Stimulated activated CD4-positive, alpha-beta T cell treated with anti-CD3 and anti-CD28 coated beads, Interleukin-2, amount 100 ng/mL, for 48 hours (primary cell): Measurements from ENCODE around the gene ACOT13.
"Not testable (repeated sequence)": the region's sequence is repeated elsewhere in the genome, so short reads cannot be mapped to it uniquely, and the experiment has no call there.

ENCODE experiments used
- DNase-seq, 2 donors: peaks; one replicate each; pipeline ENCODE4 v3.0.0-alpha.2; 2020

Gene ACOT13

GRCh38 chr6:24663189-24663588, 3.7 kb upstream of the ACOT13 start:
- no peak for DNase-seq

GRCh38 chr6:24664046-24664987, 2.6 kb upstream of the ACOT13 start:
- no peak for DNase-seq

GRCh38 chr6:24666097-24666640, 708 bp upstream of the ACOT13 start:
- no peak for DNase-seq

GRCh38 chr6:24667378-24667803, 514 bp downstream of the ACOT13 start:
- no peak for DNase-seq

GRCh38 chr6:24668066-24668996, 1.5 kb downstream of the ACOT13 start:
- not testable (repeated sequence) for DNase-seq

GRCh38 chr6:24668997-24669361, 2.1 kb downstream of the ACOT13 start:
- no peak for DNase-seq

GRCh38 chr6:24670492-24670891, 3.6 kb downstream of the ACOT13 start:
- not testable (repeated sequence) for DNase-seq

GRCh38 chr6:24671077-24671476, 4.2 kb downstream of the ACOT13 start:
- not testable (repeated sequence) for DNase-seq

GRCh38 chr6:24672620-24673182, 5.8 kb downstream of the ACOT13 start:
- no peak for DNase-seq

GRCh38 chr6:24673625-24674024, 6.7 kb downstream of the ACOT13 start:
- DNase-seq = no peak

GRCh38 chr6:24678792-24679352, 12.0 kb downstream of the ACOT13 start:
- not testable (repeated sequence) for DNase-seq

- no peak for DNase-seq
Measured at GRCh38 chr6:24680582-24680981, 13.7 kb downstream of the ACOT13 start.

GRCh38 chr6:24683297-24684296, 16.7 kb downstream of the ACOT13 start:
- DNase-seq = no peak

- DNase-seq = no peak
Measured at GRCh38 chr6:24686408-24686807, 19.5 kb downstream of the ACOT13 start.

- no peak for DNase-seq
Measured at GRCh38 chr6:24686946-24687345, 20.1 kb downstream of the ACOT13 start.

GRCh38 chr6:24689964-24690363, 23.1 kb downstream of the ACOT13 start:
- DNase-seq = no peak

- DNase-seq = no peak
Measured at GRCh38 chr6:24690593-24690992, 23.7 kb downstream of the ACOT13 start.

- no peak for DNase-seq
Measured at GRCh38 chr6:24691550-24691949, 24.7 kb downstream of the ACOT13 start.

- no peak for DNase-seq
Measured at GRCh38 chr6:24692003-24692402, 25.1 kb downstream of the ACOT13 start.

GRCh38 chr6:24692415-24692814, 25.5 kb downstream of the ACOT13 start:
- no peak for DNase-seq
